Transverse colon (tissue), 4 donors: Measurements from ENCODE around the gene MAST4.

Source experiments
- POLR2AphosphoS5 ChIP-seq, 3 donors: sonication (generic); formaldehyde crosslinking; IDR thresholded peaks; one replicate each; pipeline ENCODE4 v1.6.1; 2016; ENCODE audit warnings: antibody characterized with exemption in 3 of 3
- TF ChIP-seq, protein P1 (sequence below), 5 experiments: fragments of 200-600 bp in 3 of 5; fragments of 450-650 bp in 2 of 5; sonication (generic) in 3 of 5; IDR thresholded peaks; 1 replicate in 2 of 5; 2 replicates in 3 of 5; pipeline ENCODE4 v1.5.1; 2016 to 2017; ENCODE audit warnings: antibody characterized with exemption in 5 of 5, inconsistent platforms in 3 of 5, mild to moderate bottlenecking in 2 of 5, moderate library complexity in 1 of 5

GRCh38 chr5:66777868-66778267 is 181.7 kb downstream of the MAST4 start:
- TF ChIP-seq POLR2AphosphoS5 (IDR thresholded peaks at IDR 0.05) = no peak
- TF ChIP-seq, protein P1, sequence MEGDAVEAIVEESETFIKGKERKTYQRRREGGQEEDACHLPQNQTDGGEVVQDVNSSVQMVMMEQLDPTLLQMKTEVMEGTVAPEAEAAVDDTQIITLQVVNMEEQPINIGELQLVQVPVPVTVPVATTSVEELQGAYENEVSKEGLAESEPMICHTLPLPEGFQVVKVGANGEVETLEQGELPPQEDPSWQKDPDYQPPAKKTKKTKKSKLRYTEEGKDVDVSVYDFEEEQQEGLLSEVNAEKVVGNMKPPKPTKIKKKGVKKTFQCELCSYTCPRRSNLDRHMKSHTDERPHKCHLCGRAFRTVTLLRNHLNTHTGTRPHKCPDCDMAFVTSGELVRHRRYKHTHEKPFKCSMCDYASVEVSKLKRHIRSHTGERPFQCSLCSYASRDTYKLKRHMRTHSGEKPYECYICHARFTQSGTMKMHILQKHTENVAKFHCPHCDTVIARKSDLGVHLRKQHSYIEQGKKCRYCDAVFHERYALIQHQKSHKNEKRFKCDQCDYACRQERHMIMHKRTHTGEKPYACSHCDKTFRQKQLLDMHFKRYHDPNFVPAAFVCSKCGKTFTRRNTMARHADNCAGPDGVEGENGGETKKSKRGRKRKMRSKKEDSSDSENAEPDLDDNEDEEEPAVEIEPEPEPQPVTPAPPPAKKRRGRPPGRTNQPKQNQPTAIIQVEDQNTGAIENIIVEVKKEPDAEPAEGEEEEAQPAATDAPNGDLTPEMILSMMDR (IDR thresholded peaks at IDR 0.05) = no peak
